GM18502 (cell line): ENCODE results near the gene ASB2.

Experiments
- ATAC-seq: cut with Tn5 transposase; IDR thresholded peaks from one replicate; pipeline ENCODE4 v1.9.1; 2021; ENCODE audit warnings: mild to moderate bottlenecking; ENCODE audit not compliant: unreplicated experiment, poor library complexity

The ASB2 gene, protein sequence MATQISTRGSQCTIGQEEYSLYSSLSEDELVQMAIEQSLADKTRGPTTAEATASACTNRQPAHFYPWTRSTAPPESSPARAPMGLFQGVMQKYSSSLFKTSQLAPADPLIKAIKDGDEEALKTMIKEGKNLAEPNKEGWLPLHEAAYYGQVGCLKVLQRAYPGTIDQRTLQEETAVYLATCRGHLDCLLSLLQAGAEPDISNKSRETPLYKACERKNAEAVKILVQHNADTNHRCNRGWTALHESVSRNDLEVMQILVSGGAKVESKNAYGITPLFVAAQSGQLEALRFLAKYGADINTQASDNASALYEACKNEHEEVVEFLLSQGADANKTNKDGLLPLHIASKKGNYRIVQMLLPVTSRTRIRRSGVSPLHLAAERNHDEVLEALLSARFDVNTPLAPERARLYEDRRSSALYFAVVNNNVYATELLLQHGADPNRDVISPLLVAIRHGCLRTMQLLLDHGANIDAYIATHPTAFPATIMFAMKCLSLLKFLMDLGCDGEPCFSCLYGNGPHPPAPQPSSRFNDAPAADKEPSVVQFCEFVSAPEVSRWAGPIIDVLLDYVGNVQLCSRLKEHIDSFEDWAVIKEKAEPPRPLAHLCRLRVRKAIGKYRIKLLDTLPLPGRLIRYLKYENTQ

DNA sequence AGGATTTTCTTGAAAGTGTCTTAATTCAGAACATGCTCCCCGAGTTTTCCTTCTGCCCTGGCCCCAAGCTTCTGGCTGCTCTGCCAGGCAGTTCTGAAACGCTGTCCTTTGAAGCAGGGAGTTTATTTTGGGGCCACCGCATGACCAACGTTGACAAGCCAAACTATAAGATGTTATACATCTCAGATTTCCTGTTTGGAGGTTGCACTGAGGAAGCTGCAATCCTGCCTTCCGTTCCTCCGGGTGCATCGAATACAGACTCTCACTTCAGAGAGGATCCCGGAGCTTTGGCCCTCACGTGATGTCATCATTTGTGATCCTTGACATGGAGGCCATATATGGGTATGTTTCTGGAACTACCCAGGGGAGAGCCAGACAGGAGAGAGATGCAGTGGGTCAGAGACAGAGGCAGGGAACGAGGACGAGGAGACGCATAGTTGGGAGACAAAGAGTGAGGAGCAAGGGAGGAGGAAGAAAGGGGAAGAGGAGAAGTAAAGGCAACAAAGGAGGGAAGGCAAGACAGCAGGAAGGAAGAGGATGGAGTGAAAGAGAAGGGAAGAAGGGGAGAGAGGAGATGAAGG, at the start of gene ASB2:
TSS of gene ASB2 (minus strand) at position 94 of the 581 bp plus-strand sequence. CDS start 12,031 bp downstream, outside the sequence.
- peak; percentile 16 for ATAC-seq

DNA sequence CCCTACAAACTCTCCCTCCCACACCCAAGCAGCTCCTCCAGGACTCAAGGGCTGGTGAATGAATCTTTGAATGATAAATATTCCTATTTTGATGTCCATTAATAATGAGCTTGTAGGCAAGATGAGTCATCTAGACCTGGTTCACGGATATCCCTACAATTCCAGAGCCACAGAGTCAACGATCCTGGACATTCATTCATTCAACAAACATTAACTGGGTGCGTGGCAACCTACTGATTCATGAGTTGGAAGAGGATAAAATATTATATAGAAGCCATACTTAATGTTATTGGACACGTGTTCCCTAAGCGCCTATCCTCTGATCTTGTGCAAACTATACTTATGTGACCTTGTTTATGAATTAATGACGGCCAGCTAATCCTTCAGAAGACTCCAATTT, 49.4 kb upstream of the ASB2 start:
- no peak for ATAC-seq

DNA sequence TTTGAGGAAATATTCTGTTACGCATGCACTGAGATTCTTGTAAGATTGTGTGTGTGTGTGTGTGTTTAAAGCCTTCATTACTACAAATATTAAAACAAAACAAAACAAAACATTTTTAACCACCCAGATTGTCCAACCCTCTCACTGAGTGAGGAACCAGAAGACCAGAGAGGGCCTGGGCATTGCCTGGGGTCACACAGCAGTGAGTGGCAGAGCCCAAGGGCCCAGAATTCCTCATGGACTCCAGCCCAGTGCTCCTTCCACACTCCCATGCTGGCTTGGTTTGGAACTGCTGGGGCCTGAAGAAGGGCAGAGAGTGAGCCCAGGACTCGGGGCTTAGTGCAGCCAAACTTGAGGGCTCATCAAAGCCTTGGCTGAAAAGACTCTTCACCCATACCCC, 48.2 kb upstream of the ASB2 start:
- no peak for ATAC-seq

DNA sequence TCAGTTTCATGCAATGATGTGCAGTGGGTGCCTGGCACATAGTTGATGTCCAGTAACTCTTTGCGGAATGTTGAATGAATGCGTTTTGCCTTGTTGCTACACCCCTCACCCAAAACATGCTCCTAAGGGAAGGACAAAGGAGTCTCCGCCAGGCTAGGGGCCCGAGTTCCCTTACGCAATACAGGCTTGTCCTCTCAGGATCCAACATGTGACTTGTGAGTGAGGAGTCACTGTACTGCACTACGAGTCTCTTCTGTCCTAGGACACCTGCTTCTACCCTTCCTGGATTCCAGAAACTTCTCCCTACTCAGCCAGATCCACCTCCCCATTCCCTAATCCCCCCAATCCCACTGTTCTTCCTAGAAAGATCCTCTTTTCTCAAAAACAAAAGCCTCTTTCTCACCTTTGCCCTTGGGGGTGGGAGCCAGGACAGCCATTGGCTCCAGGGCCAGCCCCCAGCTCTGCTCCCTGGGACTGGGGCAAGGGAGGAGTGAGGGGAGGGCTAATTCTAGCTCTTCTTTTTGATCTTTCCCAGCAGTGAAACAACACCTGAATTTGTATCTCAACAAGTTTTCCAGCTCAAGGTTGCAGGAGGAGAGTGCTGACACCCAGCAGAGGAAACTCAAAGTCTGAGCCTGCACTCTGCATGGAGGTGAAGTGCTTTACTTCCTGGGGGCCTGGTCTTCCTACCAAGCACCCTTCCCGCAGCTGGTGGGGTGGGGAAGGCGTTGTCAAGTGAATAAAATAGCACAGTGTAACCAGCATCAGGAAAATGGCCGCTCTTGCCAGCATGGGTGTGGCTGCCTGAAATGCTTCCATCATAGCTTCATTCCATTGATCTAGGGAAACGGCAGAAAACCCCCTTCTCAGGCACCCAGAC, 46.4 kb upstream of the ASB2 start:
- ATAC-seq, result no peak

DNA sequence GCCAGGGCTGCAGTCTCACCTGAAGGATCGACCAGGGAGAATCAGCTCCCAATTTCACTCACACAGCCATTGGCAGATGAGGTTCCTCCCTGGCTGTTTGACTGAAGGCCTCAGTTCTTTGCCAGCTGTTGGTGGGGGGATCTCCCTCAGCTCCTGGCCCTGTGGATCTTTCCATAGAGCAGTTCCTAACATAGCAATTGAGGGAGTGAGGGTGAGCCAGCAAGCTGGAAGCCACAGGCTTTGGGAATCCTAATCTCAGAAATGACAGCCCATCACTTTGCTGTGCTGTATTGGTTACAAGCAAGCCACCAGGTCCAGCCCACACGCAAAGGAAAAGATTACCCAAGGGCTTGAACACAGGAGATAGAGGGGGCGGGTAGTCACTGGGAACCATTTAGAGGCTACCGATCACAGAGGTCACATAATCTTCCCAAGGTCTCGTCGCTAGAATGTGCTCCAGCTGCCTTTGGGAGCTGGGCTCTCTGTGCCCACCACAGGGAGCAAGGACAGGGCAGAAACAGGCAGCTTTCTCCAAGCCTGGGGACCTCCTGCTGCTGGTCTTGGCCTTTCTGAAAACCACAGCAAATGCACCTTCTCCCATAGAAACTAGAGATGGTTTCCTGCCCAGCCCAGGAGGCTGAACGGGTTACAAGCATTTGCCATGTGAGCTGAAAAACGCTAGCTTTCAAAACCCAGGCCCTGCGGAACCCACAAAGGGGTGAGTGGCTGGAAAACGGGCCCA, 45.2 kb upstream of the ASB2 start:
- ATAC-seq, result no peak

DNA sequence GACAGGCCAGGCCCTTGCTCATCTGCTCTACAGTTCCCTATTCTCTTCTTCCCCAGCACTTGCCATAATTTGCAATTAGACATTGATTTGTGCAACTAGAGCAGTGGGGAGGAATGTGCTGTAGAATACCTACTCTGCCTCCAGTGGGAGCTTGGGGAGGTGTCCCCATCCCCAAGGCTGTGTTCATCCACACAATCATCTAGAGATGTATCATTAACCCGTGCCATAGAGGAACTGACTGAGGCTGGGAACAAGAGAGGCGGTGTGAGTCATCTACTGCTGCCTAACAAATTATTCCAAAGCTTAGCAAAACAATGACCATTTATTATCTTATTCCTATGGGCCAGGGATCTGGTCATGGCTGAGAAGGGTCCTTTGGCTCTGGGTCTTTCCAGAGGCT, 44.6 kb upstream of the ASB2 start:
- ATAC-seq, result no peak

DNA sequence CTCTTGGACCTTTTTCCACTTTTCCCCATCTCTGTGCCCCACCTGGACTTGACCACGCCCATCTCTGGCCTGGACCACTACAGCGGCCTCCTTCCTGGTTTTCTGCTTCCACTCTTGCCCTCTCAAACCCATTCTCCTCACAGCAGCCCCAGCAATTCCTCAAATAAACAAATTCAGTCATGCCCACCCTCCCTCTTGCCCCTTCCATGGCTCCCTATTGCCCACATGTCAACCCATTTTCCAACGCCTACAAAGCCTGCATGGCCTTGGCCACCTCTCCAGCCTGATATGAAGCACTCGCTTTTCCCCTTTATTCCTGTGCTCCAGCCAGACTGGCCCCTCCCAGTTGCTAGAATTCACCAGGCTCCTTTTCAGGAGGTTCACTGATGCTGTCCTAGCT, 43.9 kb upstream of the ASB2 start:
- ATAC-seq, result no peak

DNA sequence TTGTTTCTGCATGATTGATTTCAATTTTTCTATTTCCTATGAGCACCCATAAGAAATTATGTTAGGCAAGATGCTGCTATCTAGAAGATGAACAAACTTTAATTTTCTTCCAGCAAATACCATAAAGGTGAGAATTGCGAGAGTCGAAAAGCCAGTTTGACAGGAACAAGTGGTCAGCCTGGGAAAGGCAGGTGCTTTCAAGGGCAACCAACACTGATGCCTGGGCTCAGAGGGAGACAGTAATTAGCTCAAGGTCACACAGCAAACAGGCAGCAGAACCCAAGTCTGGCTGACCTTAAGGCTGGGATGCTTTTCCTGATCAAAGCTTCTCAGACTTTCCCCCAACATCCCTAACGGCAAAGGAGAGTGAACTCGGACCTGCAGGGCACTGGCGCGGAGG, 43.0 kb upstream of the ASB2 start:
- no peak for ATAC-seq

DNA sequence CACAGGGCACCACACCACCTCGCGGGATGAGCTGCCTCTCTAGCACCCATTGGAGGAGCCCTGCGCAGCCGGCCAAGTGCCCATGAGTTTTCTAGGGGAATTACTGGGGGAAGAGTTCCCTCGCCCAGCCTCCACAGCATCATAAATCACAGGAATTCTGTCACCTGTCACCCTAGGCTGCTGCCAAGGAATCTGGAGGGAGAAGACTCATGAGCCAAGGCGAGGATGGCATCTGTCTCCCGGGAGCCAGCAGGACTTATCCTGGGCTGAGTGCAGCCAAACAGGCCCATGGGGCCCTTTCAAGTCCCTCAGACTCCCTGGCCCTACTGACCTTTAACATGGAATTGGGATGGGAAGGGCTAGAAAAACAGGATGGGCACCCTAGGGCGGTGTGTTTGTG, 41.9 kb upstream of the ASB2 start:
- no peak for ATAC-seq

DNA sequence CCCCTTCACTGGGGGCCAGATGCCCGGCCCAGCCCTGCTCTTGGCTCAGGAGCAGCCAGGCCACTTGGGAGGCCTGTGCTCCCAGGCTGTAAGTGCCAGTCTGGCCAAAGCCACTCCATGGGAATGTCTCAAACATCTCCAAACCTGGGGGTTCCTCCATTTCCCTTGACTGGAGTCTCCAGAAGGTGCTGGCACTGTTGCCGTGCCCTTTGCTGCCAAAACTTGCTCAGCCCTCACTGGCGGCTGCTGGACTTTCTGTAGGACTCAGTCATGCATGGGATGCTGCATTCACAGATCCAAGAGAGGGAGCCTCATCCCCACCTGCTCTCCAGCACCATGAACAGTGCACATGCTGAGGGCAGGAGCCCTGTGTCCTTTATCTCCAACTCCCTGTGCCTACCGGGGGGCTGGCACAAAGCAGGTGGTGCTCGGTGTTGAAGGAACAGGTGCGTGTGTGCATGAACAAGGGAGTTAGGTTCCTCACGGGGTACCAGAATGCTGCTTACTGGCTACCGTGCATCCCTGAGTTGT, 40.1 kb upstream of the ASB2 start:
- no peak for ATAC-seq

DNA sequence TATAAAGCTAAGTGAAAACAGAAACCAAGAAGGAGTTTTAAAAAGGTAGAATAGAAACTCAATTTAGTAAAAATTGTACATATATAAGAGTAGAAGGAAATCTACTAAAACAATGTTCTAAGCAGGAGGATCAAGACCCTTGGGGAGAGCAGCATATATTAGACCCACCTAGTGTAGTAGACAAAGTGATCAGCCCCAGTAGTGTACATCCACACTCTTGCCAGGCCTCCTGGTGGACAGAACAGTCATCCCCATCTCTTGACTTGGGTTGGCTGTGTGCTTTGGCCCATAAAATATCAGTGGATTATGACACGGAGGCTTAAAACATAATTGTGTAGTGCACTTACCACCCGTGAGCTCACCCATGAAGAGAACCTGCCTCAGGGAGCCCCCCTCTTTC, 38.9 kb upstream of the ASB2 start:
- ATAC-seq, result no peak

DNA sequence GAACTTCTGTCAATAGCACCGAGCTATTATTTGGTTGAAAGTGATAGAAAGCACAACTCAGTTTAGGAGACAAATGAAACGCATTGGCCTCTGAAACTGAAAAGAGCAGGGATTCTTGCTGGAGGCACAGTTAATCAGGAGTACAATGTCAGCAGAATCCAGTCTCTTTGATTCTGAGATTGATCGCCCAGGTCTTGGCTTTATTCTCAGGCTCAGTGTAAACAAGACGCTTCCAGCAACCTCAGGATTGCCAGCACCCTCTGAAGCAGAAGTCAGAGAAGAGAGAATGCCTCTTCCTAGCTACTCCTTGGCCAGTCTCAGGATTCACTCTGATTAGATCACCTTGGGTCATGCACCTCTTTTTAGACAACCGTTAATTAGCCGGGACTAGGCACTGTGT, 38.0 kb upstream of the ASB2 start:
- ATAC-seq, result no peak

DNA sequence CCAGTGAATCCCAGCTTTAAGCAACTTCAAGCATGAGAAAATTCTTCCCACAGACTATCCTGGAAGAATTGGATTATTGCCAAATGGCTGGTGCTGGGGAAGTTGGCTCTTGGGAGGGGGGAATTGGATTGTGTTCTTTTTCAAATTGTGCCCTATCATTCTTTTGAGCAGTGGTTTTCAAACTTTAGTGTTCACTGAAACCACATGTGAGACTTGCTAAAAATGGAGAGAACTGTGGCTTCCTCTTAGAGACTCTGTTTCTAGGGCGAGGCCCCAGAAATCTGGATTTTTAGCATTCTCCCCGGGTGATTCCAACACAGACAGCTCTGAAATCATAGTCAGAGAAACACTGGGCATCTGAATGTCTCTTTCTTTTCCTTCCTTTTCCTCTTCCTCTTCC, 35.4 kb upstream of the ASB2 start:
- ATAC-seq, result no peak

DNA sequence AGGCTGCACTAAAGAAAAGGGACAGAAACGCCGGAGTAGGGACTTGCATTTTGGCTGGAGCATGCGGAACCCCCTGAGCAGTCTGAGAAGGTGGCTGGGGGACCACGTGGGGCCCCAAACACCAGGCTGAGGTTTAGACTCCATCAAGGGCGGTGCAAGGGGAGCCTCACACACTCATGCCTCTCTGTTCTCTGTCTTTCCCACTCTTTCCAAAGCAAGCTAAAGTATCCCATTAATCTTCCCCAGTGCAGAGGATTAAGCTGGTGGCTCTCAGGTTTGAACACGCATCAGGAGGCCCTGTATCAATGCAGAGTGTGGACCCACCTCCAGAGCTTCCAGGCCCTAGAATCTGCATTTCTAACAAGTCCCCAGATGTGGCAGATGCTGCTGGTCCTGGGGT, 34.3 kb upstream of the ASB2 start:
- ATAC-seq, result no peak

DNA sequence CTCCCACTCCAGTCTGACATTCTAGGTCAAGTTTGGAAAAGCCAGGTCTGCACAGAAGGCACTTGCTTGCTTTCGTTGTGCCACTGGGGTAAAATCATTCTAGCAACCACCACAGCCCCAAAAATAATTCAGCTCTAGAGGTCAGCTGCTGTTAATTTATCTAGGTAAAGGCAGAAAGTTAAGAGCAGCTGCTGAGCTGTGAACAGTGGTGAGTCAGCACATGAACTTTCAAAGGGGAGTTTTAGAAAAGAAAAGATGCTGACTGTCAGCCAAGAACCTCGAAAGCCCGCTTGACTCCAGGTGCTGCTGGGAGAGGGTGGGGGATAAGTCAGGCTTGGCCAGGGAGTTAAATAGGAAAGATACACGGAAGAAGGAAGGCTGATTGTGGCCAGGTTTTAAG, 33.4 kb upstream of the ASB2 start:
- no peak for ATAC-seq

DNA sequence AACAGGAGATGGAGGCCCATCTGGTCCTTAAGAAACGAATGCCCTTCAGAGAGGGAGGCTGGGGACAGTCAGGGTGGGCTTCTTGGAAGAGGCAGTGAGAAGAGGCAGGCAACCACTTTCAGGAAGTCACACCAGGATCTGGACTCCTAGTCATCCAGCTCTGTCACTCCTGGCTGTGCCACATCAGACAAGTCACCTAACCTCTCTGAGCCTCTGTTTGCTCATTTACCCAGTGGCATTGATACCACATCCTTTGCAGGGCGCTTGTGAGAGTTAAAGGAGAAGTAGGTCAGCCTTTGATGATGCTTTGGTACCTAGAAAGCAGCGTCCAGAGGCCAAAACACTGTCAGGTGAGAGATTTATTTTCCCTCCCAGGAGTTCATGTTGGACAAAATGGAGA, 31.9 kb upstream of the ASB2 start:
- ATAC-seq, result no peak

DNA sequence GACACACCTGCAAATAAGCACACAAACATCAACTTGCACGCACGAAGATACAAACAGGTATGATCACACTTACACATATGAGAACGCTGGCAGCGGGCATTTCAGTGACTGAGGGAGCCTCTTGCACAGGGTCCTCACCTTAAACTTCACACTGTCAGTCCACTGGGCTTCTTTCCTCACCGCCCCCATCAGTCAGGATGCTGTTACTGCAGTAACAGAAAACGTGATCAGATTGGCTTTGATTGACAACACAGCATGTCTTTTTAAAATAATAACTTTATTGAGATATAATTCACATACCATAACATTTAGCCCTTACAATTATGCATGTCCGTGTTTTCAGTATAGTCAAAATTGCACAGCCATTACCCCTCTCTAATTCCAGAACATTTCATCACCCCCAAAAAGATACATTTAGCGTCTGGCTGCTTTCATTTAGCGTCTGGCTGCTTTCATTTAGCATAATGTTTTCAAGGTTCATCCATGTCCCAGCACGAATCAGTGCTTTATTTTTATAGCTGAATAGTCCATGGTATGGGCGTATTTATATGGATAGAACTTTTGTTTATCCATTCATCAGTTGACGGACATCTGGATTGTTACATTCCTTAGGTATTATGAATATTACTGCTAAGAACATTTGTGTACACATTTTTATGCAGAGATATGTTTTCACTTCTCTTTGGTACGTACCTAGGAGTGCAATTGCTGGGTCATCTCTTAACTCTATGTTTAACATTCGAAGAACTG, 29.1 kb upstream of the ASB2 start:
- no peak for ATAC-seq

DNA sequence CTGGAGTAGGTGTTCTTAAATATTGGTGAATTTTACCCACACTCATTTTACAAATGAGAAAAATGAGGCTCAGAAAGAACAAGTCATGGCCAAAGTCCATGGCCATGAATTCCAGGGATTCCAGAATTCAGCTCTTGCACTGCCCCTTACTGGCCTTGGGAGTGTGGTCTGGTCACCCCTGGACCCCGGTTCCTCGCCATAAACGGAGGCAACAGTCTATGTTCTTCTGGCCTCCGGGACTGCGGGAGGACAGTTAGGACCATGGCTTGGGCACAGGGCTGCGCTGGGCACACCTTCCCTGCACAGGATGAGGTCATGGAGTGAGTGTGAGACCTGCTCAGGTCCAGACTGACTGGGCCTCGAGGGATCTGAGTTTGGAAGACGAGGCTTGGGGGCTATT, 27.6 kb upstream of the ASB2 start:
- no peak for ATAC-seq

DNA sequence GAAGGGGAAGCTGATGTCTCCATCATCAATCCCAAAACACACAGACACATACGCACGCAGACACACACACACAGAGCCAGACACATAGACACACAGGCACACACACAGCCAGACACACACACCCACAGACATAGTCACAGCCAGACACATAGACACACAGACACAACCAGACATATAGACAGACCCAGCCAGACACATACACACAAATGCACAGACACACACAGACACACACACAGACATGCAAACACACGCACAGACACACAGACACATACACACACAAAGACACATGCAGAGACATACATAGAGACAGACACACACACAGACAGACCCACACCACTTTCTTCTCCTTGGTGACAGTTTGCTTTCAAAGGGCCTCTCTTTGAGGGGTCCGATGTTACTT, 27.0 kb upstream of the ASB2 start:
- ATAC-seq, result no peak
